Transverse colon (tissue), 3 donors: ENCODE measurements around the gene CKM.

Source experiments
- POLR2A ChIP-seq: fragments of 450-650 bp; IDR thresholded peaks from one replicate; pipeline ENCODE4 v1.6.1; 2016; ENCODE audit warnings: antibody characterized with exemption, mild to moderate bottlenecking, moderate library complexity
- TF ChIP-seq, protein P1 (sequence below), 5 experiments: fragments of 200-600 bp in 3 of 5; fragments of 450-650 bp in 2 of 5; sonication (generic) in 3 of 5; IDR thresholded peaks; 1 replicate in 2 of 5; 2 replicates in 3 of 5; pipeline ENCODE4 v1.5.1; 2016 to 2017; ENCODE audit warnings: antibody characterized with exemption in 5 of 5, inconsistent platforms in 3 of 5, mild to moderate bottlenecking in 2 of 5, moderate library complexity in 1 of 5

DNA sequence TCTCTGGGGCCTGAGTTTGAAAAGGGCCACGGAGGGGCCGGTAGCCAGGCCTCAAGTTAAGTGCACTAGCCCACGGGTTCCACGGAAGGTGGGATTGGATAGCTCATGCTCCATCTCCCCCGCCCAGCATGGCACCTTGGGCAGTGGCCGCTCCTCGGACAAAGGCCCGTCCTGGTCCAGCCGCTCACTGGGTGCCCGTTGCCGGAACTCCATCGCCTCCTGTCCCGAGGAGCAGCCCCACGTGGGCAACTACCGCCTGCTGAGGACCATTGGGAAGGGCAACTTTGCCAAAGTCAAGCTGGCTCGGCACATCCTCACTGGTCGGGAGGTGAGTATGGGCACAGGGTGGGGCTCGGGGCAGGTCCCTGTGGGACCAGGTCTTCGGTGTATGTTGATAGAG lies 63.8 kb downstream of the CKM start:
- no peak for TF ChIP-seq POLR2A
- TF ChIP-seq, protein P1, sequence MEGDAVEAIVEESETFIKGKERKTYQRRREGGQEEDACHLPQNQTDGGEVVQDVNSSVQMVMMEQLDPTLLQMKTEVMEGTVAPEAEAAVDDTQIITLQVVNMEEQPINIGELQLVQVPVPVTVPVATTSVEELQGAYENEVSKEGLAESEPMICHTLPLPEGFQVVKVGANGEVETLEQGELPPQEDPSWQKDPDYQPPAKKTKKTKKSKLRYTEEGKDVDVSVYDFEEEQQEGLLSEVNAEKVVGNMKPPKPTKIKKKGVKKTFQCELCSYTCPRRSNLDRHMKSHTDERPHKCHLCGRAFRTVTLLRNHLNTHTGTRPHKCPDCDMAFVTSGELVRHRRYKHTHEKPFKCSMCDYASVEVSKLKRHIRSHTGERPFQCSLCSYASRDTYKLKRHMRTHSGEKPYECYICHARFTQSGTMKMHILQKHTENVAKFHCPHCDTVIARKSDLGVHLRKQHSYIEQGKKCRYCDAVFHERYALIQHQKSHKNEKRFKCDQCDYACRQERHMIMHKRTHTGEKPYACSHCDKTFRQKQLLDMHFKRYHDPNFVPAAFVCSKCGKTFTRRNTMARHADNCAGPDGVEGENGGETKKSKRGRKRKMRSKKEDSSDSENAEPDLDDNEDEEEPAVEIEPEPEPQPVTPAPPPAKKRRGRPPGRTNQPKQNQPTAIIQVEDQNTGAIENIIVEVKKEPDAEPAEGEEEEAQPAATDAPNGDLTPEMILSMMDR (IDR thresholded peaks at IDR 0.05), result no peak
